ENCODE results near the gene BACH2.

BACH2 gene

GRCh38 chr6:89984926-89985750 is 311.5 kb downstream of the BACH2 start:
- H3K27ac ChIP-seq (replicated peaks) = no peak overlapping the region
- H3K4me3 ChIP-seq (replicated peaks; ENCODE audit: insufficient read depth, low read length) = no peak overlapping the region
- no peak for TF ChIP-seq POLR2AphosphoS5 (IDR thresholded peaks at IDR 0.05; ENCODE audit: low read depth)
- no peak for TF ChIP-seq GABPA (IDR thresholded peaks at IDR 0.05; ENCODE audit: low read depth)
- no peak for TF ChIP-seq CTCF (IDR thresholded peaks at IDR 0.05; ENCODE audit: insufficient read depth, low read length)
- no peak for TF ChIP-seq SPI1 (IDR thresholded peaks at IDR 0.05; ENCODE audit: borderline replicate concordance, low read depth)
- TF ChIP-seq REST (IDR thresholded peaks at IDR 0.05; ENCODE audit: insufficient replicate concordance, low read depth) = no peak
- H3K27me3 ChIP-seq (ENCODE audit: insufficient read depth, poor library complexity, severe bottlenecking) = peaks cover 11% of the 10 kb centered on the region
- no peak for DNase-seq (ENCODE audit: low read depth in 1 of 2, low spot score in 1 of 2)

GRCh38 chr6:89980353-89980752 is 316.3 kb downstream of the BACH2 start:
- Histone ChIP-seq H3K27me3 (ENCODE audit: insufficient read depth, poor library complexity, severe bottlenecking) (peaks cover 19% of the 10 kb centered on the region), H3K4me3 (replicated peaks; ENCODE audit: insufficient read depth, low read length) (no peak overlapping the region), H3K27ac (replicated peaks) (no peak overlapping the region)
- no peak for TF ChIP-seq GABPA (IDR thresholded peaks at IDR 0.05; ENCODE audit: low read depth)
- no peak for TF ChIP-seq REST (IDR thresholded peaks at IDR 0.05; ENCODE audit: insufficient replicate concordance, low read depth)
- no peak for TF ChIP-seq CTCF (IDR thresholded peaks at IDR 0.05; ENCODE audit: insufficient read depth, low read length)
- TF ChIP-seq POLR2AphosphoS5 (IDR thresholded peaks at IDR 0.05; ENCODE audit: low read depth) = no peak
- no peak for TF ChIP-seq SPI1 (IDR thresholded peaks at IDR 0.05; ENCODE audit: borderline replicate concordance, low read depth)
- no peak for DNase-seq (ENCODE audit: low read depth in 1 of 2, low spot score in 1 of 2)

- no peak for DNase-seq (ENCODE audit: low read depth in 1 of 2, low spot score in 1 of 2)
- peaks cover 23% of the 10 kb centered on the region for H3K27me3 ChIP-seq (ENCODE audit: insufficient read depth, poor library complexity, severe bottlenecking)
- no peak for TF ChIP-seq POLR2AphosphoS5 (IDR thresholded peaks at IDR 0.05; ENCODE audit: low read depth)
- TF ChIP-seq GABPA (IDR thresholded peaks at IDR 0.05; ENCODE audit: low read depth) = no peak
- TF ChIP-seq SPI1 (IDR thresholded peaks at IDR 0.05; ENCODE audit: borderline replicate concordance, low read depth) = no peak
- no peak for TF ChIP-seq CTCF (IDR thresholded peaks at IDR 0.05; ENCODE audit: insufficient read depth, low read length)
- no peak for TF ChIP-seq REST (IDR thresholded peaks at IDR 0.05; ENCODE audit: insufficient replicate concordance, low read depth)
- no peak overlapping the region for H3K4me3 ChIP-seq (replicated peaks; ENCODE audit: insufficient read depth, low read length)
- no peak overlapping the region for H3K27ac ChIP-seq (replicated peaks)
Measured at GRCh38 chr6:89979481-89980119, 317.0 kb downstream of the BACH2 start.
